Stimulated activated CD4-positive, alpha-beta T cell treated with anti-CD3 and anti-CD28 coated beads, Interleukin-15, amount 100 ng/mL, for 24 hours (primary cell): ENCODE data around the gene IQSEC3.
"Not testable (repeated sequence)": the region's sequence is repeated elsewhere in the genome, so short reads cannot be mapped to it uniquely, and the experiment has no call there.

ENCODE experiments used
- DNase-seq: peaks from one replicate; pipeline ENCODE4 v3.0.0-alpha.2; 2020

IQSEC3 gene

GRCh38 chr12:52902-53734 is 13.4 kb upstream of the IQSEC3 start:
- not testable (repeated sequence) for DNase-seq

- DNase-seq, result no peak
Observed at GRCh38 chr12:53735-54730, 12.5 kb upstream of the IQSEC3 start.

- no peak for DNase-seq
Observed at GRCh38 chr12:54750-55535, 11.6 kb upstream of the IQSEC3 start.

GRCh38 chr12:56683-57346 is 9.8 kb upstream of the IQSEC3 start:
- DNase-seq, result no peak

- no peak for DNase-seq
Observed at GRCh38 chr12:57539-57938, 9.0 kb upstream of the IQSEC3 start.

- no peak for DNase-seq
Observed at GRCh38 chr12:58832-59231, 7.7 kb upstream of the IQSEC3 start.

GRCh38 chr12:61845-62244 is 4.7 kb upstream of the IQSEC3 start:
- not testable (repeated sequence) for DNase-seq

- DNase-seq, result not testable (repeated sequence)
Observed at GRCh38 chr12:65491-66063, 990 bp upstream of the IQSEC3 start.

- peak; percentile 23 for DNase-seq
Observed at GRCh38 chr12:66782-67504, 376 bp downstream of the IQSEC3 start.

GRCh38 chr12:69677-70076 is 3.1 kb downstream of the IQSEC3 start:
- DNase-seq, result not testable (repeated sequence)

GRCh38 chr12:70541-70940 is 4.0 kb downstream of the IQSEC3 start:
- not testable (repeated sequence) for DNase-seq

- not testable (repeated sequence) for DNase-seq
Observed at GRCh38 chr12:72018-72417, 5.5 kb downstream of the IQSEC3 start.

GRCh38 chr12:74420-75190 is 8.0 kb downstream of the IQSEC3 start:
- DNase-seq, result not testable (repeated sequence)

GRCh38 chr12:75541-75940 is 9.0 kb downstream of the IQSEC3 start:
- not testable (repeated sequence) for DNase-seq

- DNase-seq, result not testable (repeated sequence)
Observed at GRCh38 chr12:76102-76501, 9.5 kb downstream of the IQSEC3 start.

GRCh38 chr12:76551-76950 is 10.0 kb downstream of the IQSEC3 start:
- DNase-seq, result not testable (repeated sequence)

GRCh38 chr12:77101-77719 is 10.6 kb downstream of the IQSEC3 start:
- DNase-seq, result not testable (repeated sequence)

- DNase-seq, result peak; percentile 19
Observed at GRCh38 chr12:77769-78383, 11.3 kb downstream of the IQSEC3 start.

GRCh38 chr12:78981-79380 is 12.4 kb downstream of the IQSEC3 start:
- DNase-seq, result no peak
